Sigmoid colon (tissue), 4 donors: Measurements from ENCODE around the gene CD300C.

Experiments
- EP300 ChIP-seq, 4 donors: sonication (generic); formaldehyde crosslinking; IDR thresholded peaks; one replicate each; pipeline ENCODE4 v1.6.1; 2017; ENCODE audit warnings: antibody characterized with exemption in 4 of 4
- POLR2A ChIP-seq, 2 donors: fragments of 450-650 bp; IDR thresholded peaks; one replicate each; pipeline ENCODE4 v1.6.1; 2016; ENCODE audit warnings: antibody characterized with exemption in 2 of 2, mild to moderate bottlenecking in 2 of 2, moderate library complexity in 2 of 2
- POLR2AphosphoS5 ChIP-seq, 4 donors: sonication (generic); formaldehyde crosslinking; IDR thresholded peaks; one replicate each; pipeline ENCODE4 v1.6.1; 2017; ENCODE audit warnings: antibody characterized with exemption in 4 of 4
- TF ChIP-seq, protein P1 (sequence below), 4 experiments: fragments of 450-650 bp in 3 of 4; fragments of 200-600 bp in 1 of 4; IDR thresholded peaks; one replicate each; pipeline ENCODE4 v1.5.1; 2016 to 2019; ENCODE audit warnings: antibody characterized with exemption in 4 of 4, mild to moderate bottlenecking in 3 of 4, moderate library complexity in 2 of 4

GRCh38 chr17:74578979-74579378, 33.1 kb upstream of the CD300C start:
- TF ChIP-seq, protein P1, sequence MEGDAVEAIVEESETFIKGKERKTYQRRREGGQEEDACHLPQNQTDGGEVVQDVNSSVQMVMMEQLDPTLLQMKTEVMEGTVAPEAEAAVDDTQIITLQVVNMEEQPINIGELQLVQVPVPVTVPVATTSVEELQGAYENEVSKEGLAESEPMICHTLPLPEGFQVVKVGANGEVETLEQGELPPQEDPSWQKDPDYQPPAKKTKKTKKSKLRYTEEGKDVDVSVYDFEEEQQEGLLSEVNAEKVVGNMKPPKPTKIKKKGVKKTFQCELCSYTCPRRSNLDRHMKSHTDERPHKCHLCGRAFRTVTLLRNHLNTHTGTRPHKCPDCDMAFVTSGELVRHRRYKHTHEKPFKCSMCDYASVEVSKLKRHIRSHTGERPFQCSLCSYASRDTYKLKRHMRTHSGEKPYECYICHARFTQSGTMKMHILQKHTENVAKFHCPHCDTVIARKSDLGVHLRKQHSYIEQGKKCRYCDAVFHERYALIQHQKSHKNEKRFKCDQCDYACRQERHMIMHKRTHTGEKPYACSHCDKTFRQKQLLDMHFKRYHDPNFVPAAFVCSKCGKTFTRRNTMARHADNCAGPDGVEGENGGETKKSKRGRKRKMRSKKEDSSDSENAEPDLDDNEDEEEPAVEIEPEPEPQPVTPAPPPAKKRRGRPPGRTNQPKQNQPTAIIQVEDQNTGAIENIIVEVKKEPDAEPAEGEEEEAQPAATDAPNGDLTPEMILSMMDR (IDR thresholded peaks at IDR 0.05), result no peak
- TF ChIP-seq POLR2A (IDR thresholded peaks at IDR 0.05) (no peak), POLR2AphosphoS5 (IDR thresholded peaks at IDR 0.05) (no peak), EP300 (IDR thresholded peaks at IDR 0.05) (no peak)
